ENCODE measurements around the gene FOXI1.
"Not testable (repeated sequence)": the region's sequence is repeated elsewhere in the genome, so short reads cannot be mapped to it uniquely, and the experiment has no call there.

Gene FOXI1

GRCh38 chr5:170094329-170094728, 11.4 kb upstream of the FOXI1 start:
- not testable (repeated sequence) for DNase-seq

DNA sequence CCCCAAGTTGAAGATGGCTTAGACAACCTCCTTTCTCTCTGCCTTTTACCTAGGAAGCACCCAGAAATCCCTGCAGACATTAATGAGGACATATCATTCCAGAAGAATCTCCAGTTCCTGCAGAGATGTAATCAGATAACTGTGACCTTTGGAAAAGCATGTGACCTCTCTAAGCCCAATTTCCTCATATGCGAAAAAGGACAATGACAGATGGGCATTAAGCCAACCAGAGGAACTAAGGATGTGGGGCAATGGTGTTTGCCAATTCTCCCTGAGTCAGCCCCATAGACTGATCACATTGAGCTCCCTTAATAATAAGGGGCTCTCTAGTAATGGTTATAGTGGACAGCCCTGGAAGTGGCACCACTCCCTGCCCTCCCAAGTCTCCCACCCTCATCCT, 10.1 kb upstream of the FOXI1 start:
- DNase-seq = no peak

- DNase-seq = no peak
Observed at GRCh38 chr5:170097934-170098333, 7.8 kb upstream of the FOXI1 start.

- peak; percentile 26 to 30 for DNase-seq
Observed at GRCh38 chr5:170100066-170100943, 5.4 kb upstream of the FOXI1 start.

DNA sequence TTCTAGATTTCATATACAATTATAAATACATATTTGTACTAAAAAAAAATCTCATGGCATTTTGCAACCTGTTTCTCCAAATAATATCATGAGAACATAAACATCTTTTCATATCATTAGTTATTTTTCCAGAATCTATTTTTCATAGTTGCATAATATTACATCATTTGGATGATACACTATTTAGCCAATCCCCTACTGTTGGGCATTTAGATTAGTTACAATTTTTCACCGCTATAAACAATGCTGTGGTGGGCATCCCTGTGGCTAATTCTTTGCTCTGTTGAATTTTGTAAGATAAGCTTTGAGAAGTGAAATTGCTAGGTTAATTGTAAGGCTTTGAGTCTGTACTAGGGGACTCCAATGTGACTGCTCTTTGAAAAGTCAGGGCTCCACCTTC, 2.2 kb upstream of the FOXI1 start:
- DNase-seq = no peak

- DNase-seq = no peak
Observed at GRCh38 chr5:170104299-170104698, 1.4 kb upstream of the FOXI1 start.

GRCh38 chr5:170104710-170105109, 987 bp upstream of the FOXI1 start:
- DNase-seq = no peak

GRCh38 chr5:170107674-170108073, 2.0 kb downstream of the FOXI1 start:
- DNase-seq = no peak

DNA sequence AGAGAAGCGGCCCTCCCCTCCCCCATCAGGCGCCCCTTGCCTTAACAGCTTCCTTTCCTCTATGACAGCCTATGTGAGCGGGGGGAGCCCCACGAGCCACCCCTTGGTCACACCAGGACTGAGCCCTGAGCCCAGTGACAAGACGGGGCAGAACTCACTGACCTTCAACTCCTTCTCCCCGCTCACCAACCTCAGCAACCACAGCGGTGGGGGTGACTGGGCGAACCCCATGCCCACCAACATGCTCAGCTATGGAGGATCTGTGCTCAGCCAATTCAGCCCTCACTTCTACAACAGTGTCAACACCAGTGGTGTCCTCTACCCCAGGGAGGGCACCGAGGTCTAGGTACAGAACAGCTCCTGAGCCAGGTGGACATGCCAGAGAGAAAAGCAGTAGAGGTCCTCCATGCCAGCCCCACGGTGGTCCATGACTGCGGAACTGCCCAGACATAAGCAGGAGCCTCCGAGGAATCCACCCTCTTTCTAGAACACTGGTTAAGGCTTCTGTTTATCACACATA, 2.6 kb downstream of the FOXI1 start:
- no peak for DNase-seq

GRCh38 chr5:170109059-170110031, 3.6 kb downstream of the FOXI1 start:
- no peak for DNase-seq

DNA sequence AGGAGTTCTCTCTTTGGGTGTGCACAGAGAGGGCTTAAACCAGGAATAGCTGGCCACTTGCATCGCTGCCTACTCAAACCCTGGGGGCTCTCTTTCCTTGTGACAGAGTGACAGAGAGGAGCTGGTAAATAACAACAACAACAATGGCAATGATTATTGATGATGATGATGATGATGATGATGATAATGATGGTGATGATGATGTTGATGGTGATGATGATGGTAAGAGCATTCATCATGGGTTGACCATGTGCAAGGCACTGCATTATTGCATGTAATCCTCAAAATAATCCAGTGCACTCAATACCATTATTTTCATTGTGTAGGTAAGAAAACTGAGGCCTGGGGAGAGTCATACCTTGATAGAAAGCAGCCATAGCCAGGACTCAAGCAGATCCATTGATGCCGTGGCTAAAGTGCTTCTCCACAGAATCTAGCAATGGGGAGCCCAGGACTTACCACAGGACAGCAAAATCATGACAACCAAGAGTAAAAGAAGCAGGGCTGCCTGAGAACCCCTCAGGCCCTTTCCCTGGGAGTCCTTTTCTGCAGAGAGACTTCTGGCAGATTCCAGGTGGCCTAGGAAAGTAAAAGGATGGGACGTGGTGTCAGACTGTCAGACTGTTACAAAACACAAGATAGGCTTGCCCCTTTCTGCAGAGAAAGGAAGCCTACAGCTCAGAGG, 4.8 kb downstream of the FOXI1 start:
- no peak for DNase-seq

DNA sequence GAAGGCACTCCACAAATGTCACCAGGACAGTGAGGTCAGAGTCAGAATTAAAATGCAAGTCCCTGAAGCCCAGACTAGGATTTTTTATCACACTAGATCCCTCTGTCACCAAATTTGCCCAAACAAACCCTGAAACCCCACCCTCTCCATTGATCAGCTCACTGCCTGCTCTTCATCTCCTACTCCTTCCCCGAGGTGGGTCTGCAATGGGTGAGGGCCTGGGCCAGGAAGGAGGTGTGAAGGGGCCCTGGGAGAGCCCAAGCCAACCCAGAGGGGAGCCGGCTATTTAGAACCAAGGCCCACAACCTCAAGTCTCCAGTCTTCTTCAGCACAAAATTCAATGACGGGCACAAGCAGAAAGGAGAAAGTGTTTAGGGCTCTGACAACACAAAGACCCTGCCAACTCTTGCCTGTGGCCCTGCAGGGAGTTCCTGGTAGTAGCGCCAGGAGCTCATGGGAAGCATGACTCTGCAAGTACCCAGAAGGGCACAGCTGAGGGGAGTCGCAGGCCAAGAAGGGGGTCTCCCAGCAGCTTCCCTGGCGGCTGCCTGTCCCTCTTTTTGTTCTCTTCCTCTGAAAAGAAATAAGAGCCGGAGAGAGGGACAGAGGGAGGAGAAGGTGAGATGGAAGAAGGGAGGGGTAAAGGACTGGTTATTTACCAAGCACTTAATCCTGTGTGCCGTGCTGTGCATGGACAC, 5.5 kb downstream of the FOXI1 start:
- no peak for DNase-seq

- no peak for DNase-seq
Observed at GRCh38 chr5:170112876-170113521, 7.3 kb downstream of the FOXI1 start.

DNA sequence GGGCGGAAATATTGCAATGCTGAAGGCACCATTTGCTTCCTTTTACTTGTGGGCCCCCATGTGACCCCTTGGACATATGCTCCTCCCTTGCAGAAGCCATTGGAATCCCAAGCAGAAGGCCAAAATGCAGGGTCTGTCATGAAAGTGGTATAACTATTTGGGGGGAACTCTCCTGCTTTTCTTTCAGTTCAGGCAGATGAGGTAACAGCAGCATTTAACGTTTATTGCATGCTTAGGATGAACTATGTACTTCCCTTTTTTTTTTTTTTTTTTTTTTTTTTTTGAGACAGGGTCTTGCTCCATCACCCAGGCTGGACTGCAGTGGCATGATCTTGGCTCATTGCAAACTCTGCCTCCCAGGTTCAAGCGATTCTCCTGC, 7.8 kb downstream of the FOXI1 start:
- no peak for DNase-seq

DNA sequence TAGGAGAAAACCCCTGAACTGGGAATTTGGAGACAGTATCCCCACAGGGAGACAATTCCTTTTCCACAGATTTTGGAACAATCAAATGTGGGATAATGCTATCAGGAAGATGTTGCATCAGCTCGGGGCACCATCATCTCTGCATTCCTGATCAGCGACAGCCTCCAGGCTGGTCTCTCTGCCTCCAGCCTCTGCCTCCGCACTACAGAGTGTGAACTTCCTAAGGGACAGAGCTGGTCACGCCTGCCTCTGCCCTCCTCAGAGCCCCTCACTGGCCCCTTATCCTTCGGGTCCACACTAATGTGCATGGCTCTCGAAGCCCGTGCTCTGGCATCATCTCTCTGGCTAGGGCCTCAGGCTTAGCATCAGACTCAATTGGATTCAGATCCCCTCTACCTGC, 8.6 kb downstream of the FOXI1 start:
- DNase-seq = no peak

- no peak for DNase-seq
Observed at GRCh38 chr5:170115925-170116324, 10.2 kb downstream of the FOXI1 start.

- DNase-seq = no peak
Observed at GRCh38 chr5:170117736-170118135, 12.0 kb downstream of the FOXI1 start.

GRCh38 chr5:170120576-170120975, 14.9 kb downstream of the FOXI1 start:
- no peak for DNase-seq

GRCh38 chr5:170121321-170121720, 15.6 kb downstream of the FOXI1 start:
- no peak for DNase-seq

GRCh38 chr5:170126061-170126460, 20.4 kb downstream of the FOXI1 start:
- no peak for DNase-seq

- DNase-seq = no peak
Observed at GRCh38 chr5:170126626-170127025, 20.9 kb downstream of the FOXI1 start.

- no peak for DNase-seq
Observed at GRCh38 chr5:170131235-170131634, 25.5 kb downstream of the FOXI1 start.
